DND-41 (cell line): Measurements from ENCODE around the gene STAC.

Experiments
- CTCF ChIP-seq: IDR thresholded peaks from 2 replicates; pipeline ENCODE4 v1.5.1; 2012; ENCODE audit warnings: borderline replicate concordance, low read length, moderate library complexity, mild to moderate bottlenecking; ENCODE audit not compliant: poor library complexity, severe bottlenecking; ENCODE audit errors: extremely low read depth
- EZH2 ChIP-seq: IDR thresholded peaks from 3 replicates; pipeline ENCODE4 v1.6.1; 2012; ENCODE audit warnings: borderline replicate concordance, low read depth, mild to moderate bottlenecking, moderate library complexity, low read length, inconsistent platforms; ENCODE audit not compliant: severe bottlenecking

- no peak for TF ChIP-seq CTCF
- TF ChIP-seq EZH2 = no peak
Observed at GRCh38 chr3:36596419-36596818, 216.1 kb downstream of the STAC start.
